SH-SY5Y (cell line): ENCODE data around the gene COG8.

Source experiments
- GATA2 ChIP-seq: IDR thresholded peaks from 2 replicates; pipeline ENCODE4 v1.6.1; 2011; ENCODE audit warnings: mild to moderate bottlenecking, low read depth, low read length
- GATA3 ChIP-seq: IDR thresholded peaks from 2 replicates; pipeline ENCODE4 v1.6.1; 2011; ENCODE audit warnings: low read depth, mild to moderate bottlenecking, low read length, moderate library complexity

The COG8 gene

DNA sequence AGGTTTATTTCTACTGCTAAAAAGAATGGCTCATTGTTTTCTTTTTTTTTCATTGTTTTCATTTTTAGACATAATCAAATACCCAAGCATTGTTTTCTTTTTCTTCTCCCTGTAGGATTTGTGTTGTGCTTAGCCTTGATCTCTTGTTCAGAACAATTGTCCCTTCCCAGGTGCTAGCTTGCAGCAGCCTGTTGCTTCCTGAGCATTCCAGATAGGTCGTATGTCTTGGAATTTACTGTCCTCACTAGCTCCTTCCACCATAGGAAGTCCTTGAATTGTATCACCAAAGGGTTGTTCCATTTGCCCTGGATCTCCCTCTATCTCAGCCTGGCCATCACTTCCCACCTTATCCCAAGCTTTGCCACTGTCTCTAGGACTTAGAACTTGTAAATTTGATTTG, 38.2 kb downstream of the COG8 start:
- TF ChIP-seq GATA2, result no peak
- TF ChIP-seq GATA3, result no peak

GRCh38 chr16:69298261-69298660, 41.1 kb downstream of the COG8 start:
- TF ChIP-seq GATA2, result no peak
- TF ChIP-seq GATA3, result no peak

DNA sequence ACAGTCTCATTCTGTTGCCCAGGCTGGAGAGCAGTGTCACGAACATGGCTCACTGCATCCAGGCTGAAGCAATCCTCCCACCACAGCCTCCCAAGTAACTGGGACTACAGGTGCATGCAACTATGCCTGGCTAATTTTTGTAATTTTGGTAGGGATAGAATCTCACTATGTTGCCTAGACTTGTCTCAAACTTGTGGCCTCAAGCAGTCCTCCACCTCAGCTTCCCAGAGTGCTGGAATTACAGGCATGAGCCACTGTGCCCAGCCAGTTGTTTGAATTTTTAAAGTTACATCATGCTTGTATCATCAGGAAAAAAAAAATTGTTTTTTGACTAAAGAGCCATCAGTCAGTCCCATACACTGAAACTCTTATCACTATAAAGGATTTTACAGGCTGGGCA, 45.3 kb downstream of the COG8 start:
- no peak for TF ChIP-seq GATA2
- no peak for TF ChIP-seq GATA3

DNA sequence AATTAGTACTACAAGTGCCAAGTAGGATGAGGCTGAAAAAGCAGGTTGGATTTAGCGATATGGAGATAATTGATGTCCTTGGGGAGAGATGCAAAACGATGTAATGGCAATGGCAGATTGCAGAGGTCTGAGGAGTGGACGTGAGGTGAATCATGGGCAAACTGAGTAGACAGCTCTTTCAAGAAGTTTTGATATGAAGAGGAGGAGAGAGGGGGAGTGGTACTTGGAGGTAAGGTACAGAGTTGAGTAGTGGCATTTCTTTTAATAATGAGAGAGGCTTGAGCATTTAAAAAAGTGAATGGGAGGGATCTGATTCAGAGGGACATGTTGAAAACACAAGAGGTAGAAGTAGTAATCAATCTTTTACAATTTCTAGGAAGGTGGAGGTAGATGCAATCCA, 46.0 kb downstream of the COG8 start:
- TF ChIP-seq GATA2 (no peak), GATA3 (no peak)

GRCh38 chr16:69286941-69287713, 52.2 kb downstream of the COG8 start:
- TF ChIP-seq GATA2 (no peak), GATA3 (no peak)

GRCh38 chr16:69285240-69285639, 54.1 kb downstream of the COG8 start:
- TF ChIP-seq GATA2, result no peak
- TF ChIP-seq GATA3, result no peak

DNA sequence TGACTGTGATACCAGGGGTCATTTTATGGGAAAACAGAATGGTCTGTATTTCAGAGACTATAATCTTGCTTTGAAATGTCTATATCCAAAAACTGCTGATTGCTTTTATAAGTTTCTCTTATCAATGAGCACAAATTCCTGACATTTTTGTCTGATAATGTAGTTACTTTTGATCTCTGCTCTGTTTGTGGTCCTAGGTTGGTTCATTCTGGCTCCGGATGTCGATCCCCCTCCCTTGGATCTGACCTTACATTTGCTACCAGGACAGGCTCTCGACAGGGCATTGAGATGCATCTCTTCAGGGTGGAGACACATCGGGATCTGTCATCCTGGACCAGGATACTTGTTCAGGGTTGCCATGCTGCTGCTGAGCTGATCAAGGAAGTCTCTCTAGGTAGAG, 55.5 kb downstream of the COG8 start:
- no peak for TF ChIP-seq GATA2
- no peak for TF ChIP-seq GATA3

DNA sequence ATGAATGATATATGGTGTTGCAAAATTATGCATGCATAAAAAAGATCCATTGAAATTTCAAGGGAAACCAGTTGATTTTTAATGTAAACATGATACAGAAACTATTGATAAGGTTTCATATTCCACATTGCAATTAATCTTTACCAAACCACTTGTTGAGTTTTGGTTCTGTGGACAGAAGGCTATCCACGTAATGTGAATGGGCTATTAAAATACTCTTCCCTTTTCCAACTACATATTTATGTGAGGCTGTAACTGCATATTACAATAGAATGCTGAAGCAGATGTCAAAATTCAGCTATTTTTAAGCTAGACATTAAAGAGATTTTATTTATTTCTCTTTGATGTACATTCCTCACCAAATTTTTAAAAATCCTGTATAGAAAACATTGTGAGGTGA, 62.0 kb downstream of the COG8 start:
- no peak for TF ChIP-seq GATA2
- no peak for TF ChIP-seq GATA3
